ENCODE measurements around the gene VWA7.

Gene VWA7

DNA sequence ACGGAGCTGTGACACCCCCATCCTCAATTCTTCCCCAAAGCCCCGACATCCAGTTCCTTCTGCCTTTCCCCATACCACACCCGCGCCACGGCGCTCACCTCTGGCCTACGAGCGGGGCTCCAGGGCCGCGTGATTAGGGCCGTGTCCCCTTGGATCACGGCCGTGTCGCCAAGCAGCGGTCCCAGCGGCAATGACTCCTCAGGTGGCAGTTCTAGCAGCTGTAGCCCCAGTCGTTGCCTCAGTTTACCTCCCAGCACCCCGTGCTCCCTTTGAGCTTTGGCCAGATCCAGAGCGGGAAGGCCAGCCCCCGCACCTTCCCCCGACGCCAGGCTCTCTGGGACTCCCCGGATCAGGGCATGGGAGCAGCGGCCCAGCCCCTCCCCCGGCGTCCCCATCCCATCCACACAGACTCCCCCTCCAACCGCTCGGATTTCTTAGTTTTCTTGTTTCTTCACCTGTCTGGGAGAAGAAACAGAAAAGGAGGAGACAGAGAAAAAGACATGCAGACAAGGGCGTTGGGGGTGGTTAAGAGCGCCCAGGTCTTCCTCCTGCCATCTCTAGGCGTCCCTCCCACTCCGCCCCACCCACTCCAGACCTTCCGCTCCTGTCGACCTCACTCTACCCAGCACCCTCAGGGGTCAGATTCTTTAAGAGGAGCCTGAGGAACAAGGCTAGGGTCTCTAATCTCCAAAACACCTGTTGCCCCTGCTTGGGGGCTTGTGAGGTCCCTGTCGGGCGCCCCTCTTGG, 48.2 kb downstream of the VWA7 start, which contains the start of gene DDAH2:
Gene DDAH2 (minus strand): TSS at position 533 of the 748 bp plus-strand sequence. CDS start 138 bp downstream, at position 395.
- no peak for DNase-seq

DNA sequence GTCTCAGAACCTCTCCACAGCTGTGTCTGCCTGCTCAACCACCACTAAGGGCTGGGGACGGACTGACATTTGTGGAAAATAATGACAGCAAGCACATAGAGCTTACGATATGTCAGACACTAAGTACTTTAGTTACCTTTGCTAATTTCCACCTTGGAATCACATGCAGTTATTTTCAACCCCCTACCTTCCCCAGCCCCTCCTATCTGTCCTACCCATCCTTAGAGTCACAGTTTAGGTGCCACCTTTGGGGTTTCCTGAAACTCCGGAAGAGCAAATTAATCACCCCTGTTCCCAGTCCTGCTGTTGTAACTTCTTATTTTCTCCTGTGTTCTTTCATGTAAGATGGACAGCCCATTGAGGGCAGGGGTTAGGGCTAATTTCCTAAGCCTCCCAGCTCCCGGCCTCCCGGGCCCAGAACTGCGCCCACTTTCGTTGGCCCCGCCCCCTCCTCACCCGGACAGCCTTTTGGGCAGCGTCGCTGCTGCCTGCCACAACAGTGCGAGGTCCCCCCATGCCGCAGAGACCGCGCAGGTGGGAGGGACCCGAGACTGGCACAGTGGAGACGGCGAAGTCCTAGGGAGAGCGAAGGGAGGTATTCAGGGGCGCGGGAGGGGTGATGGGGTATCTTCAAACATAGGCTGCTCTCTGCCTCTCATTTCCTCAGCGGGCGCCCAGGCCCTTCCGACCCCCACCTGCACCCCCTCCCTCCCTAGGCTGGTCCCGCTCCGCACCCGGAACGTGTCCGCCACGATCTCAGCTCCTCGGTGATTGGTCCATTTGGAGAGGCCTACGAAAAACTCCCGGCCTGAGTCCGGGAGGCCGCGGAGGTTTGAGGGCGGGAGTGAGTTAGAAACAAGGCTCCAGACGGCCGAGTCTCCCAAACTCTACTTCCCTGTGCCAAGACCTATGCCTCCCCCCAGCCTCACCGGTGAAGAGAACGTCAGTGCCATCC, 49.1 kb downstream of the VWA7 start:
- no peak for DNase-seq

GRCh38 chr6:31727034-31727716, 50.0 kb downstream of the VWA7 start:
- DNase-seq, result no peak

- no peak for DNase-seq
Observed at GRCh38 chr6:31725502-31726350, 51.4 kb downstream of the VWA7 start.

DNA sequence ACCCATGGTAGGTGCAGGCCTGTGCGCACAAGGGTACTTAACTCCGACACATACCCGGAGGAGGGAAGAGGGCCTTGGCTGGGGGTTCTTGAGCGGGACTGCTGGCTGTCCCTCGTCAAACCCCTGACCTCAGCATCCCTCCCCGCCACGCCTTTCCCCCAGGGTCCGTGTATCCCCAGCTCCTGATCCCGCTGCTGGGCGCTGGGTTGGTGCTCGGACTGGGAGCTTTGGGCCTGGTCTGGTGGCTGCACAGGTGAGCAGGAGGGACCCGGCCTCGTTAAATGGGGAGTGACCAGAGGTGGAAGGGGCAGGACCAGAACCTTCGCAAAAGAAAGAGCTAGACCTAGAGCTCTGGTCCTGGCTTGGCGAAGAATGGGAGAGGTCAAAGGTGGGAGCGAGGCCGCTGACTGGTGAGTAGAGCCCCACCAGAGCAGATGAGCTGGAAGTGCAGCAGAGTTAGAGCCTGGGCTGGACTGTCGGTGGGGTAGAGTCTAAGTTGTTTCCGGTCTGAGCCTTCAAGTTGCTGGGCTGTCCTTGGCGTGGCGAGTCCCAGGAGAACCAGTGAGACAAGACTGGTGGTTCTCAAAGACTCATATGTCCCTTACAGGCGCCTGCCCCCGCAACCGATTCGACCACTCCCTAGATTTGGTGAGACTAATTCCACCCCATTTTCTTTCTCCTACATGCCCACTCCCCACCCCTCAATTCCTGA, 53.0 kb downstream of the VWA7 start:
- DNase-seq, result no peak

DNA sequence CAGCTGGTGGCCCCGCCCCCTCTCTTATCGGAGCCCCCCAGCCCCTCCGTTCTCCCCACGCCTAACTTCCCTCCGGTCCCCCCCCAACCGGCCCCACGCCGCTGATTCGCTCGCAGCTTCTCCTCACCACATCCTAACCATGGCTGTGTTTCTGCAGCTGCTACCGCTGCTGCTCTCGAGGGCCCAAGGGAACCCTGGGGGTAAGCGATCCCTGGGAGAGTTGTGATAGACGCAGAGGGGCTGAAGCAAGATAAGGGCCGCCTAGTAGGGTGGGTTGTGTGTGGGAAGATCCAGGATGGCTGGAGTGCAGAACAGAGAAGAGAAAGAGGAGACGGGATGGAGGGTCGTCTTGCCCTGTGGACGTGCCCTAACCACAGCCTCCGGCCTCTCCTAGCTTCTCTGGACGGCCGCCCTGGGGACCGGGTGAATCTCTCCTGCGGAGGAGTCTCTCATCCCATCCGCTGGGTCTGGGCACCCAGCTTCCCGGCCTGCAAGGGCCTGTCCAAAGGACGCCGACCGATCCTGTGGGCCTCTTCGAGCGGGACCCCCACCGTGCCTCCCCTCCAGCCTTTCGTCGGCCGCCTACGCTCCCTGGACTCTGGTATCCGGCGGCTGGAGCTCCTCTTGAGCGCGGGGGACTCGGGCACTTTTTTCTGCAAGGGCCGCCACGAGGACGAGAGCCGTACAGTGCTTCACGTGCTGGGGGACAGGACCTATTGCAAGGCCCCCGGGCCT, 53.7 kb downstream of the VWA7 start, which contains the start of gene MPIG6B:
Gene MPIG6B (plus strand): TSS at position 129 of the 735 bp plus-strand sequence. CDS start 11 bp downstream, at position 140.
- no peak for DNase-seq

DNA sequence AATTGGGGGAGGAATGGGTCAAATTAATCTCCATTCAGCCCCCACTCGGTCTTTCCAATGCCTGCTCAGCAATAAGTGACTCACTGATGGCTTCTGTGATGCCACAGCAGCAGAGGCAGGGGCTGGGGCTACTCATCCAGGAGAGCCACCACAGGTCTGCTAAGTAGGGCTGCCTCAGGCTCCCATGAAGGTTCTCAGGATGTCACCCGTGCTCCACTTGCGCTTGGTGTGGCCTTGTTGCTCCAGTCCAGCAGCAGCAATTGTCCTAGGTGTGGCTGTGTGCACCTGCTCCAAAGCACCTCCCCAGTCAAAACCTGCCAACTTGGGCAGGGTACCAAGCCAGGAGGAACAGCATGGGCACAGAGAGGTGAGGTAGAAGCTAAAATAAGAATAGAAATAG, 55.0 kb downstream of the VWA7 start:
- no peak for DNase-seq

- no peak for DNase-seq
Observed at GRCh38 chr6:31721351-31722020, 55.6 kb downstream of the VWA7 start, which contains the start of gene LY6G6C. TSS of gene LY6G6C (minus strand) at chr6:31721746. CDS start at chr6:31721679, 67 bp downstream.

GRCh38 chr6:31720196-31720770, 56.8 kb downstream of the VWA7 start:
- no peak for DNase-seq

- no peak for DNase-seq
Observed at GRCh38 chr6:31719001-31719400, 58.1 kb downstream of the VWA7 start.

DNA sequence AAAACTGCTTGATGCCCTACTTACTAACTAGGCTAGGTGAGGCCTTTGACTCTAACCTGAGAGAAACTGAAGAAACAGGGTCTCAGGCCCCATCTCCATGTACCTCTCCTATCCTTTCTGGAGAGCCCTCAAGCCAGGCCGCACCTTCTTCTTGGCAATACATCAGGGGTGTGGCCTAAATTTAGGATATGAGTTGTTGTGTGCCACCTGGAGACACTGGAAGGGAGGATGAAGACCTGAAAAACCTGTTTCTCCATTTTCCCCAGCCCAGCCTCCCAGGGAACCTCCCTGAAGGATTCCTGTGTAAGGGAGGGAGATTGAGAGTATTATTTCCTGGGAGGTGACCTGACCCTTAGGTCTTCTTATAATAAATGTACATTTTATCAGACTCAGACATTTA, 58.9 kb downstream of the VWA7 start:
- DNase-seq, result peak in 2 of 3 experiments; percentile 64 to 86

GRCh38 chr6:31717499-31718222, 59.5 kb downstream of the VWA7 start:
- DNase-seq, result peak in 2 of 3 experiments; percentile 38 to 56

Measured in NCI-H1417 (cell line).